Lung (tissue), 12 donors: ENCODE data around the gene AK8. TPM values are rescaled to one million over a fixed set of nuclear protein-coding genes. Genes with fewer than 3 reads are reported as not detected.

Source experiments
- ATAC-seq: fragments of 200-7000 bp; cut with Tn5 transposase; one replicate; pipeline ENCODE4 v1.9.1; 2020; ENCODE audit warnings: moderate number of reproducible peaks; ENCODE audit not compliant: insufficient read depth, low FRiP score
- DNase-seq, 3 donors: peaks; one replicate each; pipeline ENCODE4 v3.0.0-alpha.2; 2013 to 2017
- H3K27ac ChIP-seq, 2 donors: one replicate each; pipeline ENCODE4 v1.5.1; 2013; ENCODE audit warnings: mild to moderate bottlenecking in 2 of 2, moderate library complexity in 2 of 2, control low read depth in 1 of 2, inconsistent platforms in 1 of 2, low read depth in 1 of 2, low read length in 1 of 2
- H3K27me3 ChIP-seq, 3 donors: one replicate each; pipeline ENCODE4 v1.5.1; 2013; ENCODE audit warnings: low read length in 2 of 3; ENCODE audit not compliant: control insufficient read depth in 3 of 3, insufficient read depth in 3 of 3
- H3K36me3 ChIP-seq, 4 donors: one replicate each; pipeline ENCODE4 v1.5.1; 2013; ENCODE audit warnings: low read length in 4 of 4, mild to moderate bottlenecking in 1 of 4, moderate library complexity in 1 of 4; ENCODE audit not compliant: control insufficient read depth in 4 of 4, insufficient read depth in 4 of 4
- H3K4me1 ChIP-seq, 5 donors: one replicate each; pipeline ENCODE4 v1.5.1; 2013; ENCODE audit warnings: low read length in 5 of 5, mild to moderate bottlenecking in 2 of 5, moderate library complexity in 1 of 5; ENCODE audit not compliant: control insufficient read depth in 5 of 5, insufficient read depth in 5 of 5
- H3K4me3 ChIP-seq: one replicate; pipeline ENCODE4 v1.5.1; 2013; ENCODE audit warnings: mild to moderate bottlenecking, control low read depth, moderate library complexity
- H3K9ac ChIP-seq, 2 donors: one replicate each; pipeline ENCODE4 v1.5.1; 2013; ENCODE audit warnings: low read length in 2 of 2, control low read depth in 1 of 2; ENCODE audit not compliant: insufficient read depth in 1 of 2
- H3K9me3 ChIP-seq, 4 donors: one replicate each; pipeline ENCODE4 v1.5.1; 2013; ENCODE audit warnings: low read length in 3 of 4, mild to moderate bottlenecking in 1 of 4, moderate library complexity in 1 of 4; ENCODE audit not compliant: control insufficient read depth in 4 of 4, insufficient read depth in 3 of 4
- WGBS, 2 donors: extraction: QIAGEN DNeasy Blood & Tissue Kit; methylation state at CpG; one replicate each; pipeline ENCODE4 v1.1.7; 2013; 5-methylcytosine and 5-hydroxymethylcytosine counted together
- polyA plus RNA-seq, 2 donors: library from polyadenylated mRNA; stranded (reverse); fragments of 200-250 nt; gene quantifications; one replicate each; pipeline ENCODE4 v1.2.1, GENCODE V29; 2013
- total RNA-seq, 2 donors: library from RNA; depleted of rRNA in 1 of 2; stranded (reverse); fragments of >200 nt in 1 of 2; gene quantifications; one replicate each; pipeline ENCODE4 v1.2.1, GENCODE V29; 2014 to 2021
- TF ChIP-seq, protein P1 (sequence below): IDR thresholded peaks from 2 replicates; pipeline ENCODE4 v1.5.1; 2012; ENCODE audit warnings: mild to moderate bottlenecking; ENCODE audit errors: control extremely low read depth, extremely low read depth
- donor health status: control.
- donor health status: control.
- donor health status: Bipolar disorder and iron deficiency.
- donor health status: healthy.
- donor health status: DM: yes; HTN: yes; CAD: no.

AK8 gene
- total and polyA plus RNA-seq, 4 donors: 1.9 to 10.6 (median 3.7) TPM

DNA sequence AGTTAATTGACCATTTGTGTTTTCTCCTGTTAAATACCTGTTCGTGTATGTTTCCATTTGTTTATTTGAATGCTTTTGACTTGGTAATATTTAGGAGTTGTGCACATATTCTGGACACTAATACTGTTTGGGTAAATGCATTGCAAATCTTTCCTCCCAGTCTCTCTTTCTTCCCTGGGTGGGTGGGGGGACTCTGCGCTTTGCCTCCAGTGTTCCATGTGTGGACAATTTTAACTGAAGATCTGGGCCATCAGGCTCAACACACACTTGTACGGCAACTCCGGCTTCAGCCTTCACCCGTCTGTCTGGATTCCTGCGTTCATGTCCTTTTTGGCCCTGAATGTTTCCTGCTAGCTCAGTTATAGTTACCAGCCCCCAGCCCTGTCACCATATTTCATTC is 167.8 kb downstream of the AK8 start:
- no peak overlapping the region for H3K9ac ChIP-seq
- no peak overlapping the region for H3K4me3 ChIP-seq
- H3K27ac ChIP-seq: no peak overlapping the region
- DNase-seq: no peak
- 81 to 84% methylated on average over 6 of the region's 6 CpGs for WGBS, 2 donors
- no peak for ATAC-seq
- peaks cover 0 to 2% (median 0%) of the 10 kb centered on the region in 3 donors for H3K27me3 ChIP-seq
- H3K9me3 ChIP-seq: no peaks in the 10 kb centered on the region
- TF ChIP-seq, protein P1, sequence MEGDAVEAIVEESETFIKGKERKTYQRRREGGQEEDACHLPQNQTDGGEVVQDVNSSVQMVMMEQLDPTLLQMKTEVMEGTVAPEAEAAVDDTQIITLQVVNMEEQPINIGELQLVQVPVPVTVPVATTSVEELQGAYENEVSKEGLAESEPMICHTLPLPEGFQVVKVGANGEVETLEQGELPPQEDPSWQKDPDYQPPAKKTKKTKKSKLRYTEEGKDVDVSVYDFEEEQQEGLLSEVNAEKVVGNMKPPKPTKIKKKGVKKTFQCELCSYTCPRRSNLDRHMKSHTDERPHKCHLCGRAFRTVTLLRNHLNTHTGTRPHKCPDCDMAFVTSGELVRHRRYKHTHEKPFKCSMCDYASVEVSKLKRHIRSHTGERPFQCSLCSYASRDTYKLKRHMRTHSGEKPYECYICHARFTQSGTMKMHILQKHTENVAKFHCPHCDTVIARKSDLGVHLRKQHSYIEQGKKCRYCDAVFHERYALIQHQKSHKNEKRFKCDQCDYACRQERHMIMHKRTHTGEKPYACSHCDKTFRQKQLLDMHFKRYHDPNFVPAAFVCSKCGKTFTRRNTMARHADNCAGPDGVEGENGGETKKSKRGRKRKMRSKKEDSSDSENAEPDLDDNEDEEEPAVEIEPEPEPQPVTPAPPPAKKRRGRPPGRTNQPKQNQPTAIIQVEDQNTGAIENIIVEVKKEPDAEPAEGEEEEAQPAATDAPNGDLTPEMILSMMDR: no peak
- no peaks in the 10 kb centered on the region for H3K36me3 ChIP-seq
- H3K4me1 ChIP-seq: no peaks in the 10 kb centered on the region

DNA sequence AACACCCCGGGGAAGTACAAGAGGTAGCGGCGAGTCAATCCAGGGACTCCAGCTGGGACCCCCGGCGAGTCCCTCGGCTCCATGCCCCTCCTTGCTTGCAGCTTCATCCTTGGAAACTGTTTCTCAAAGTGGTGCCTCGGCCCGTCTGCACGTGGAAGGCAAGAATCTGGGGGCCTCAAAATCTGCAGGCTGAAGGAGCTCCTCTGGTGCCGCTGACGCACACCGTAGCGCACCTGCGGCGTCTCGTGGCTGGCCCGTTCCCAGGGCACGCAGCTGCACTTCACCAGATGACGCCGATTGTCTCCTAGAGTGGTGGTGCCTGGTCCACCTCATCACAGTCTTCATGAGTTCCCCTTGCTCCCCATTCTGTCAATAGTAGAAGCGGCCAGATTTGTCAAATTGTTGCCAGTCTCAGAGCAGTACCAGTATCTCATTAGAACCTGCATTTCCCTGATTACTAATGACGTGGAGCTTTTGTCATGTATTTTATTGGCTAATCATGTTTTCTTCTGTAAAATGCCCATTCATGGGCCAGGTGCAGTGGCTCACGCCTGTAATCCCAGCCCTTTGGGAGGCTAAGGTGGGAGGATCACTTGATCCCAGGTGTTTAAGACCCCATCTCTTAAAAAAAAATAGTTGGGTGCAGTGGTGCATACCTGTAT is 169.2 kb downstream of the AK8 start:
- no peaks in the 10 kb centered on the region for H3K9me3 ChIP-seq
- no peaks in the 10 kb centered on the region for H3K4me1 ChIP-seq
- H3K27me3 ChIP-seq: peaks cover 0 to 2% (median 0%) of the 10 kb centered on the region in 3 donors
- H3K36me3 ChIP-seq: no peaks in the 10 kb centered on the region
- no peak overlapping the region for H3K9ac ChIP-seq
- WGBS, 2 donors: 86 to 91% methylated on average over 23 of the region's 23 CpGs
- DNase-seq (no peak), ATAC-seq (no peak)
- H3K27ac ChIP-seq: no peak overlapping the region
- H3K4me3 ChIP-seq: no peak overlapping the region
- TF ChIP-seq, protein P1: no peak

DNA sequence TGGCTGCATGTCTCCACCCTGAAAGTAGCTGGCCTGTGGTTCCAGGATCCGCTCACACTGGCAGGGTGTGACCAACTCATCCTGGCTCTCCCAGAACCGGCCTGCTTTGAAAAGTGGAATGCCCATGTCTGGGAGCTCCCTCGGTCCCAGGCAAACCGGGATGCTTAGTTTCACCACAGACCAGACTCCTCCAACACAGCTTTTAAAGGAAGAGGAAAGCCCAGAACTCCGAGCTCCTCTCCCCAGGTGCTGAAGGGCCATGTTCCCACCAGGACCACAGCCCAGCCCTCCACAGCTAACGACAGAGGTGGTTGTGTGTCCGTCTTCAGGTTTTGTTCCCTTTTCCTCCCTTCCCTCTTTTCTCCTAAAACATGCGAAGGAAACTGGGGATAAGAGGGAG is 169.8 kb downstream of the AK8 start:
- H3K27ac ChIP-seq: no peak overlapping the region
- no peak for DNase-seq
- TF ChIP-seq, protein P1: no peak
- no peaks in the 10 kb centered on the region for H3K36me3 ChIP-seq
- no peaks in the 10 kb centered on the region for H3K9me3 ChIP-seq
- H3K4me1 ChIP-seq: peaks cover 0 to 1% (median 0%) of the 10 kb centered on the region in 5 donors
- H3K9ac ChIP-seq: no peak overlapping the region
- 83 to 87% methylated on average over 8 of the region's 8 CpGs for whole genome bisulfite sequencing, 2 donors
- H3K27me3 ChIP-seq: peaks cover 0 to 2% (median 0%) of the 10 kb centered on the region in 3 donors
- H3K4me3 ChIP-seq: no peak overlapping the region
- no peak for ATAC-seq
